Stimulated activated CD4-positive, alpha-beta T cell treated with anti-CD3 and anti-CD28 coated beads, Interleukin-4, amount 100 ng/mL, for 1 hour (primary cell): ENCODE results near the gene GIMD1.

Experiments used
- DNase-seq: peaks from one replicate; pipeline ENCODE4 v3.0.0-alpha.2; 2020

Gene GIMD1

GRCh38 chr4:106312997-106313522 is 55.5 kb downstream of the GIMD1 start:
- no peak for DNase-seq

DNA sequence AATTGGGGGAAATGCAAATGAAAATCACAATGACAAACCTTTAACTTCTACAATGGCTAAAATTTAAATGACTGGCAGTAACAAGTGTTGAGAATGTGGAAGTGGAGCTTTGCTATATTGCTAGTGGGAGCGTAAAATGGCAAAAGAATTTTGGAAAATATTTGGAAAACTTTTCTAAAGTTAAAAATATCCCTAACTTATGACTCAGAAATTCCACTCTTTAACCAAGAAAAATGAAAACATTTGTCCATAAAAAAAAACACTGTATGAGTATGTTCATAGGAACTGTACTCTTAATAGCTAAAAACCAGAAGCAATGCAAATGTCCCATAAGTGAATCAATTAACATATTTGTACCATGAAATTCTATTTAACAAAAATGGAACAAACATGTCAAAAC is 56.2 kb downstream of the GIMD1 start:
- no peak for DNase-seq
